IPS-18c (cell line): ENCODE data around the gene NPFFR1.
"Not testable (repeated sequence)": the region's sequence is repeated elsewhere in the genome, so short reads cannot be mapped to it uniquely, and the experiment has no call there.

Experiments used
- H3K4me3 ChIP-seq: 2 replicates; pipeline ENCODE4 v1.7.0; 2013; ENCODE audit warnings: low read depth, mild to moderate bottlenecking, low read length, moderate library complexity; ENCODE audit not compliant: insufficient read depth
- H3K9me3 ChIP-seq: one replicate; pipeline ENCODE4 v1.6.1; 2013; ENCODE audit warnings: mild to moderate bottlenecking, low read length, moderate library complexity; ENCODE audit not compliant: control insufficient read depth, insufficient read depth

NPFFR1 gene

DNA sequence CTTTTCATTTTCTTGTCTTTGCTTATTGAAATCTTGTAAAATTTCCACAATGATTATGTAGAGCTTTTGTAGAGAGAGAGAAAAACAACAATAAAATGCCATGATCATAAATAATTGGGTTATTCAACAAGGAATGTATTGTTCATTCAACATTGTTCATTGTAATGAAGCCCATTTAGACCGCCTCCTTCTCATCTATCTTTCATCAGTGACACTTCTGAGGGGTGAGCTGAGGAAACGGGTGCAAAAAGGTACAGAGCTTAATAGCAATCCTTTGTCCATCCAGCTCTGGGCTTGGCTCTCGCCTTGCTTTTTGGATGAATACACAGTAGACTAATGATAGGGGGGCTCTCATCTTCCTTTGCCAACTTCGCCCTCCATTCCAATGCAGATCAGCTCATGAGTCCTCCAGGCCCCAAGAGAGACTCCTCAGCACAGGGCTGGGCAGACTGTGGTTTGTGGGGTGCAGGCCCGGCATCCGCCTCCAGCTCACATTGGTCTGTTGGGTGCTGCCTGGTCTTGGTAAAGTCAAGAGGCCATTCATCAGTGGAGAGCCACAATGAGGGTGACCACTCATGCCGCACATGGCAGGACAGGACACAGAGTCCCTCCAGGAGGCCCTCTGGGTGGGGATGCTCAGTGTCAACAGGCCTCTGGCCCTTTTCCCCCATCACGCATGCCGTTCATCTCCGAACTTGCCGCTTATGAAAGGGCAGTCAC, 32.7 kb downstream of the NPFFR1 start:
- Histone ChIP-seq H3K4me3 (no peak overlapping the region), H3K9me3 (no peaks in the 10 kb centered on the region)

DNA sequence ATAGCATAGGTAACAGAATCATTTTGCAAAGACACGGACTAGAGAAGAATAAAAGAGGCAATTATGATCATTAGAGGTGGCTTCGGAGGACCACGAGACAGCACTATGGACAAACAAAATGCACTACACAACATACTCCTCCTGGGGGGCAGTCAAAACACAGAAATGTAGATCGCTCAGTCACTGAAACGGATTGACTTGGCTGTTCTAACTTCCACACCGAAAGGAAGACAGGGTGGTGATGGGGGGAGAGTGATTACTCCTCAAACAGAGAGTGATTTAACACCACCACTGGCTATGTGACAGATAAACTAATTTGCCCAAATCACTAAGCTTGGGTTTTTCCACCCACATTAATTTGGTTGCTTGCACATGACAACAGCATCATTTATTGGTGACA, 36.4 kb downstream of the NPFFR1 start:
- H3K4me3 ChIP-seq, result no peak overlapping the region
- peaks cover 2% of the 10 kb centered on the region for H3K9me3 ChIP-seq

DNA sequence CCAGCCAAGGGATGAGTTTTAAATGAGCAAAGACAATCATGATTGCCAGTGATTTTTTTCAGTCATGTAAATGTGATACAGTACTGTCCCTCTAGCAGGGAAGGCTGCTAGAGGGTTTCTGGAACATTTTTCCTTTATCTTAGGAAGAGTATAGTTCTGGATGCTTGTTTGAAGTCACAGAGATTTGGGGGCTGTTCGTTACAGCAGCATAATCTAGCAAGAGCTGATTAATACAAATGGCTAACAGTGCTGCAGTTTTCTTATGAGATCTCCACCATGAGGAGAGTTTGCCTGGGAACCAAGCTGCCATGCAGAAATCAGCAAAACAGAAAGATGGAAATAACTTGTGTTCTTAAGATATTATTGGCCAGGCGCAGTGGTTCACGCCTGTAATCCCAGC, 42.7 kb downstream of the NPFFR1 start:
- Histone ChIP-seq H3K9me3 (peaks cover 7% of the 10 kb centered on the region), H3K4me3 (no peak overlapping the region)

DNA sequence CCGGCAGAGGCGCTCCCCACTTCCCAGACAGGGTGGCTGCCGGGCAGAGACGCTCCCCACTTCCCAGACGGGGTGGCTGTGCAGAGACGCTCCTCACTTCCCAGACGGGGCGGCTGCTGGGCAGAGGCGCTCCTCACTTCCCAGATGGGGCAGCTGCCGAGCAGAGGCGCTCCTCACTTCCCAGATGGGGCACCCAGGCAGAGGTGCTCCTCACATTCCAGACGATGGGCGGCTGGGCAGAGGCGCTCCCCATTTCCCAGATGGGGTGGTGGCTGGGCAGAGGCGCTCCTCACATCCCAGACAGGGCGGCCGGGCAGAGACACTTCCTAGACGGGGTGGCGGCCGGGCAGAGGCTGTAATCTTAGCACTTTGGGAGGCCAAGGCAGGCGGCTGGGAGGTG, 43.8 kb downstream of the NPFFR1 start:
- not testable (repeated sequence) for H3K4me3 ChIP-seq, H3K9me3 ChIP-seq

DNA sequence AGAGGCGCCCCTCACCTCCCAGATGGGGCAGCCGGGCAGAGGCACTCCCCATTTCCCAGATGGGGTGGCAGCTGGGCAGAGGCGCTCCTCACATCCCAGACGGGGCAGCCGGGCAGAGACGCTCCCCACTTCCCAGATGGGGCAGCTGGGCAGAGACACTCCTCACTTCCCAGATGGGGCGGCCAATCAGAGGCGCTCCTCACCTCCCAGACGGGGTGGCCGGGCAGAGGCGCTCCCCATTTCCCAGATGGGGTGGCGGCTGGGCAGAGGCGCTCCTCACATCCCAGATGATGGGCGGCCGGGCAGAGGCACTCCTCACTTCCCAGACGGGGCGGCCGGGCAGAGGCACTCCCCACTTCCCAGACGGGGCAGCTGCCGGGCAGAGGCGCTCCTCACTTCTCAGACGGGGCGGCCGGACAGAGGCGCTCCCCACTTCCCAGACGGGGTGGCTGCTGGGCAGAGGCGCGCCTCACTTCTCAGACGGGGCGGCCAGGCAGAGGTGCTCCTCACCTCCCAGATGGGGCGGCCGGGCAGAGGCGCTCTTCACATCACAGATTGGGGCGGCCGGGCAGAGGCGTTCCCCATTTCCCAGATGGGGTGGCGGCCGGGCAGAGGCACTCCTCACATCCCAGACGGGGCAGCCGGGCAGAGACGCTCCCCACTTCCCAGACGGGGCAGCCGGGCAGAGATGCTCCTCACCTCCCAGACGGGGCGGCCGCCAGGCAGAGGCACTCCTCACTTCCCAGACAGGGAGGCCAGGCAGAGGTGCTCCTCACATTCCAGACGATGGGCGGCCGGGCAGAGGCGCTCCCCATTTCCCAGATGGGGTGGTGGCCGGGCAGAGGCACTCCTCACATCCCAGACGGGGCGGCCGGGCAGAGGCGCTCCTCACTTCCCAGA, 44.5 kb downstream of the NPFFR1 start:
- H3K4me3 ChIP-seq, H3K9me3 ChIP-seq: not testable (repeated sequence)

DNA sequence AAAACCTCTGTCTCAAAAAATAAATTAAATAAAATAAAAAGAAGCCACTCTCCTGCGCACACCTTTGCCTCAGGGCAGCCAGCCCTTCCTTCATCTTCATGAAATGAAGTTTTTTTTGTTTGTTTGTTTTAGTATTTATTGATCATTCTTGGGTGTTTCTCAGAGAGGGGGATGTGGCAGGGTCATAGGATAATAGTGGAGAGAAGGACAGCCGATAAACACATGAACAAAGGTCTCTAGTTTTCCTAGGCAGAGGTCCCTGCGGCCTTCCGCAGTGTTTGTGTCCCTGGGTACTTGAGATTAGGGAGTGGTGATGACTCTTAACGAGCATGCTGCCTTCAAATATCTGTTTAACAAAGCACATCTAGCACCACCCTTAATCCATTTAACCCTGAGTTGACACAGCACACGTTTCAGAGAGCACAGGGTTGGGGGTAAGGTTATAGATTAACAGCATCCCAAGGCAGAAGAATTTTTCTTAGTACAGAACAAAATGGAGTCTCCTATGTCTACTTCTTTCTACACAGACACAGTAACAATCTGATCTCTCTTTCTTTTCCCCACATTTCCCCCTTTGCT, 45.8 kb downstream of the NPFFR1 start:
- not testable (repeated sequence) for H3K9me3 ChIP-seq

DNA sequence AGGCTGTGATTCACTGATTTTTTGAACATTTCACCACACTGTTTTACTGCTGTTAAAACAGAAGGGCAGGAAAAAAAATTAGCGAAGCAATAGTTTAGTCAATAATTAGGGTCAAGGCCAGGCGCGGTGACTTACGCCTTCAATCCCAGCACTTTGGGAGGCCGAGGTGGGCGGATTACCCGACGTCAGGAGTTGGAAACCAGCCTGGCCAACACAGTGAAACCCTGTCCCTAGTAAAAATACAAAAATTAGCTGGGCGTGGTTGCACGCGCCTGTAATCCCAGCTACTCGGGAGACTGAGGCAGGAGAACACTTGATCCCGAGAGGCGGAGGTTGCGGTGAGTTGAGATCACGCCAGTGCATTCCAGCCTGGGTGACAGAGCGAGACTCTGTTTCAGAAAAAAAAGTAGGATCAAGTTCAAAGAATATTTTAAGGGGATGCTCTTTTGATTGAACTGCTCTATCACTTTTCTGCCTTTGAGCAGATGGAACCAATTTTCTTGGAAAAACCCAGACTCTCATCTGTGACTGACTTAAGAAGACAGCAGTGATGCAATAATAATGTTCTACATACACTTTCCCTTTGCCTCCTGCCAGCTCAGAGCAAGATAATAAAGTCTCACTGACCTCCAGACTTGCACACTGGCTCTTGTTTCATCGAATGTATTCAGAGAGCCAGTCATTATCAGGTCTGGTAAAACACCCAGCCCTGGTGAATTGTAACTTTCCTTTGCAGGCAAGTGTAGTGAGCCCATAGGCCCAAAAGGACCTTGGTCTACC, 48.9 kb downstream of the NPFFR1 start:
- Histone ChIP-seq H3K4me3 (no peak overlapping the region), H3K9me3 (peaks cover 3% of the 10 kb centered on the region)

More for the DNA sequence above, 45.8 kb downstream of the NPFFR1 start:
- not testable (repeated sequence) for H3K4me3 ChIP-seq

DNA sequence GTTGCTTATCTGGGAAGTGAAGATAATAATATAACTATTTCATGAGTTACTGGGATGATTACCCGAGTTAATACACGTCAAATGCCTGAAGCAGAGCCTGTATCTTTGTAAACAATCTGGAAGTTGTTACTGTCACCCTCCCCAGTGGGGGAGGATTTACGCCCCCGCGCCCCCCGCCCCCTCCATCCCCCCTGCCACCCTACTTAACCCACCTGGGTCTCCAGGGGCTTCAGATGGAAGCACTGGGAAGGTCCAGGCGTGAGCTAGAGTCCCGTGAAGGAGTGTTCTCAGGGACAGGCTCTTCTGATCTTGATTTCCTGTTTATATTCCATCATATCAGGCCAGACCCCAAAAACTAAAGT, 49.9 kb downstream of the NPFFR1 start:
- peaks cover 2% of the 10 kb centered on the region for H3K9me3 ChIP-seq
- peak overlapping the region; percentile 83; the same call in 1 of the 2 replicates for H3K4me3 ChIP-seq

DNA sequence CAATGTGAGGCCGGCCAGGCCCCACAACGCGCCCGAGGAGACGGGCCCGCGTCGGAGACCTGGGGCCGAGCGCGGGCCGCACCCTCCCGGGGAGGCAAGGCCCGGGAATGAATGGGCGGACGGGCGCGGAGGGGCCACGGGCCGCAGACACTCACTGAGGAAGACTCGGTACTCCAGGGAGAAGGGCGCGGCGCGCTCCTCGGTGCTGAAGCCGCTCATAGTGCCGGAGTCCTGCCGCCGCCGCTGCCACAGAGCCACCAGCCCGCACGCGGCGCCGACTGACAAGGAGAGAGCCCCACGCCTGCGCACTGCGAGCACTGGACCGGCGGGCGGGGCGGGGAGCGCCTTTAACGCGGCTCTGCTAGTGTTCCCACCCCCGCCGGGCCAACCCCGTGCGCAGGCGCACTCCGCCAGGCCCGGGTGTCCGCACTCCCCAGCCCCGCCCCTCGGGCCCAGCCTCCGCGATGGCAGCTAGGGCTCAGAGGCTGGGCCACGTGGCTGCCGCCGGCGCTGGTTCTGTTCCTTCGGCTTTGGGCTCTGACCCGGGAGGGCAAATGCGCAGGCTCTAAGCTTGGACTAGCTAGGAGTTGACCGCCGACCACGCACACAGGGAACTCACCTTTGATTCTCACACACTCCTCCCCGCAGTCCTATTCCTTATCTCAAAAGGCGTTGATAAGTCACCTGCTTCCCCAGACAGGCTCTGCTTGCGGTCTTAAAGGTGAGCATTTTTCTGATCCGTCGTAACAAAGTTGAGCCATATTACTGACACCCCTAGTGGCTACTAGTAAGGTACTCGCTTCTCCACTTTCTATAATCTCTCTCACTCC, 50.5 kb downstream of the NPFFR1 start, which contains the start of gene PPA1:
Gene PPA1, minus strand, starts transcription at position 321 of the 830 bp plus-strand sequence. Its CDS starts 102 bp downstream, at position 219.
- Histone ChIP-seq H3K4me3 (peak within 1 kb of the TSS; percentile 83), H3K9me3 (peaks cover 2% of the 10 kb centered on the region)

DNA sequence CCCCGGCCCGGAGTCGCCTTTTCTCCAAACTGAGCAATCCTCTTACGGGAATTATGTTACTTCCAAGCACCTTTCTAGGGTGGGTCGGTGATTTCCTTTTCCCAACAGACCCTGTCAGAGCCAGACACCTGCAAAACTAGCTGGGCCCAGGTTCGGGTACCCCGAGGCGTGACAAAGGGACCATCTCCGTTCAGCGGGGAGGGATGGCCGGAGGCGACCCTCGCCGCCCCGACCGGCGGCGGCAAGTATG, 51.0 kb downstream of the NPFFR1 start:
- no peaks in the 10 kb centered on the region for H3K9me3 ChIP-seq

DNA sequence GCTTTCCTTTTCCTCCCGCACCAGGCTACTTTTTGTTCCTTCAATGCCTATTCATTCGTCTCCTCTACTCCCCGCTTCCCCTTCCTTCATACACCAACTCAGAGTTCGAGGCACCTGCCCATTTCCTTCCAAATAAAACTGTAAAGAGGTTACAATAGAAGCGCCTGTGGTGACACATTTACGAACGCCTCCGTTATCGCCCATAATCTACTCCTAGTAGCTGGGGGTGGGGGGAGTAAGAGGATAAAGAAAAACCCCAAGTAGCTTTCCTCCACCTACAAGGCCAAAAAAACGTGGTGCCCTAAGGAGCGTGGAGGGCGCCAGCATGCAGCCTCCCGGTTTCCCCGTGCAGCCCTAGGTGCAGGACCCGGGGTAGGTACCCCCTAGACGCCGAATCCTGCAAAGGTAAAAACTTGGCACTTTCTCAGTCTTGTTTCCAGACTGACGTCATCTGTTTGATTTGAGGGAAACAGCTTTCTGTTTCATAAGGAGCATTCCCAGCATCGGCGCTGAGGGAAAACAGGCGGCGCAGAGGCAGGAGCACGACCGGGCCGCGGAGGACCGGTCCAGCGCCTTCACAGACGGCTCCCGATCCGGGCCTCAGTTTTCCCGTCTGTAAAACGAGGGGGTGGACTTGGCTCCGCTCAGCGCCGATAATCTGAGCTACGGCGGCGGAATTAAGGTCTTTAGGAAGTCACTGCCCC, 51.5 kb downstream of the NPFFR1 start:
- Histone ChIP-seq H3K4me3 (peak overlapping the region; percentile 83), H3K9me3 (no peaks in the 10 kb centered on the region)

More for the DNA sequence above, 51.0 kb downstream of the NPFFR1 start:
- peak overlapping the region; percentile 83 for H3K4me3 ChIP-seq

DNA sequence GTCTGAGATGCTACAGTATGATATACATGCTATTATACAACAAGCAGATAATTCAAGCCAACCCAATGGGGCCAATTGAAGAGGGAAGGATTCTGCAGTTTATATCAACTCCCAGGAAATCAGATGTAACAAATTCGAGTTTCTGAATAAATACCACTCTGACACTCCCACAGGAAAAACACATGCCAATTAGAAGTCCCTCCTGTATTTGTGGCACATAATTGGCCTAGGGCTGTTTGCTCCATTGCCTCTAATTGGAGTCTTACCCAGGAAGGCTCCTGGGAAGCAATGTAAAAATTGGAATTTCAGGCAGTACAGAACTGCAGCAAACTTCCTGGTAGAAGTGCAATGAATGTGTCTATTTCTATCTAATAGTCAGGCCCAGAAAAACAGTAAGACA, 55.3 kb downstream of the NPFFR1 start:
- Histone ChIP-seq H3K4me3 (no peak overlapping the region), H3K9me3 (no peaks in the 10 kb centered on the region)

DNA sequence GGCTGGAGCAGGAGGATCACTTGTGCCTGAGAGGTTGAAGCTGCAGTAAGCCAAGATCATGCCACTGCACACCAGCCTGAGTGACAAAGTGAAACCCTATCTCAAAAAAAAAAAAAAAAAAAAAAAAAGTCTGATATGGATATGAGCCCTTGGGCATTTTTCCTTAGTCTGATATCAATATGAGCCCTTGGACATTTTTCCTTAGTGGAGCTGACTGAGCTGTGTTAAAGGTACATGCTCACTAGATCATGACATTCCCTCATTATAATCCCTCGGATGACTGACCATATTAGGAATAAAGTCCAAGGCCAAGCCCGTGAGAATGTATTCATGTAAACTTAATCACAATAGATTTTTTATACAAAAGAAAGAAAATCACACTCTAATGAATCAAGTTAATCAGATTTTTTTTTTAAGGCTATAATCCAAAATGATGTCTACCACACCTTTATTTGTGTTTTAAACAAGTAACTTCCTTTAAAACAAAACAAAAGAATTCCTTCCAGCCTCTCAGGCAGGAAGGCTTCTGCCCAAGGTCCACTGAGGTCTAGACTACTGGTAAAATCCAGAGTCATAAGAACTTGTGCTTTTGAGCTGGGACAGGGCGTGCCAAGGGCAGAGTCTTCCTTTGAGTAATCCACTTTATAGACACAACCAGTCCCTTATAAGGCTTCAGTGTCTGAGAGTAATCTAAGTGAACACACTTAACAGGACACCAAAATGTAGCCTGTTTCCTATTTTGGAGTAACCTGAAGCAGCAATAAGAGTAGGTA, 56.1 kb downstream of the NPFFR1 start:
- H3K4me3 ChIP-seq, result no peak overlapping the region
- H3K9me3 ChIP-seq, result no peaks in the 10 kb centered on the region

DNA sequence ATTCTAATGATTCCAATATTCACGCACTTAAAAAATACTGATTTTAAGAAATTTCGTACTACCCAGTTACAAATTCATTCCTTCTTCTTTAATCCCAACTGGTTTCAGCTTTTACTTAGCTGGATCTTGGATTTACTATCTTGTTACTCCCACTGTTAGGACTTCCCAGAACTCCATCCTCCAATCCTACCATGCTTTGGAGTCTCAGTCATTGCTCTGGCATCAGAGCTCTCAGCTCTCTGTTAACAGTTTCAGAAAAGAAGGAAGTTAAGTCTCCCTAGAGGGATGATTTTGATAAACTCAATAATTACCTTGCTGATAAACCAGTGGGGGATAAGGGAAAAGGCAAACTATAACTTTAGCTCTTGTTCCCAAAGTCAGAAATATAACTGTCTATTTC, 60.1 kb downstream of the NPFFR1 start:
- H3K4me3 ChIP-seq, result no peak overlapping the region
- H3K9me3 ChIP-seq, result no peaks in the 10 kb centered on the region

DNA sequence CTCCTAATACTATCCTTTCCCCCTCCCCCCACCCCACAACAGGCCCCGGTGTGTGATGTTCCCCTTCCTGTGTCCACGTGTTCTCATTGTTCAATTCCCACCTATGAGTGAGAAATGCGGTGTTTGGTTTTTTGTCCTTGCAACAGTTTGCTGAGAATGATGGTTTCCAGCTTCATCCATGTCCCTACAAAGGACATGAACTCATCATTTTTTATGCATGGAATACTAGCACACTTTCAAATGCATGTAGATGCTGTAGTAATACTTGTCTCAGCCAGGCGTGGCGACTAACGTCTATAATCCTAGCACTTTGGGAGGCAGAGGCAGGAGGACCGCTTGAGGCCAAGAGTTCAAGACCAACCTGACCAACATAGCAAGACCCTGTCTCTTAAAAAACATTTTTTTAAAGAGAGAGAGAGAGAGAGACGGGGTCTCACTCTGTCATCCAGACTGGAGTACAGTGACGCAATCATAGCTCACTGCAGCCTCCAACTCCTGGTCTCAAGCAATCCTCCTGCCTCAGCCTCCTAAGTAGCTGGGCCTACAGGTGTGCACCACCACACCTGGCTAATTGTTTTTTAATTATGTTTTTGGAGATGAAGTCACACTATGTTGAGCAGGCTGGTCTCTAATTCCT, 60.9 kb downstream of the NPFFR1 start:
- not testable (repeated sequence) for H3K4me3 ChIP-seq, H3K9me3 ChIP-seq
